GM21825 (cell line): ENCODE measurements around the gene ADAP1.
"Not testable (repeated sequence)": the region's sequence is repeated elsewhere in the genome, so short reads cannot be mapped to it uniquely, and the experiment has no call there.

Experiments used
- ATAC-seq: cut with Tn5 transposase; IDR thresholded peaks from one replicate; pipeline ENCODE4 v1.9.1; 2021; ENCODE audit warnings: mild to moderate bottlenecking, moderate library complexity; ENCODE audit not compliant: unreplicated experiment

Gene ADAP1, protein sequence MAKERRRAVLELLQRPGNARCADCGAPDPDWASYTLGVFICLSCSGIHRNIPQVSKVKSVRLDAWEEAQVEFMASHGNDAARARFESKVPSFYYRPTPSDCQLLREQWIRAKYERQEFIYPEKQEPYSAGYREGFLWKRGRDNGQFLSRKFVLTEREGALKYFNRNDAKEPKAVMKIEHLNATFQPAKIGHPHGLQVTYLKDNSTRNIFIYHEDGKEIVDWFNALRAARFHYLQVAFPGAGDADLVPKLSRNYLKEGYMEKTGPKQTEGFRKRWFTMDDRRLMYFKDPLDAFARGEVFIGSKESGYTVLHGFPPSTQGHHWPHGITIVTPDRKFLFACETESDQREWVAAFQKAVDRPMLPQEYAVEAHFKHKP

DNA sequence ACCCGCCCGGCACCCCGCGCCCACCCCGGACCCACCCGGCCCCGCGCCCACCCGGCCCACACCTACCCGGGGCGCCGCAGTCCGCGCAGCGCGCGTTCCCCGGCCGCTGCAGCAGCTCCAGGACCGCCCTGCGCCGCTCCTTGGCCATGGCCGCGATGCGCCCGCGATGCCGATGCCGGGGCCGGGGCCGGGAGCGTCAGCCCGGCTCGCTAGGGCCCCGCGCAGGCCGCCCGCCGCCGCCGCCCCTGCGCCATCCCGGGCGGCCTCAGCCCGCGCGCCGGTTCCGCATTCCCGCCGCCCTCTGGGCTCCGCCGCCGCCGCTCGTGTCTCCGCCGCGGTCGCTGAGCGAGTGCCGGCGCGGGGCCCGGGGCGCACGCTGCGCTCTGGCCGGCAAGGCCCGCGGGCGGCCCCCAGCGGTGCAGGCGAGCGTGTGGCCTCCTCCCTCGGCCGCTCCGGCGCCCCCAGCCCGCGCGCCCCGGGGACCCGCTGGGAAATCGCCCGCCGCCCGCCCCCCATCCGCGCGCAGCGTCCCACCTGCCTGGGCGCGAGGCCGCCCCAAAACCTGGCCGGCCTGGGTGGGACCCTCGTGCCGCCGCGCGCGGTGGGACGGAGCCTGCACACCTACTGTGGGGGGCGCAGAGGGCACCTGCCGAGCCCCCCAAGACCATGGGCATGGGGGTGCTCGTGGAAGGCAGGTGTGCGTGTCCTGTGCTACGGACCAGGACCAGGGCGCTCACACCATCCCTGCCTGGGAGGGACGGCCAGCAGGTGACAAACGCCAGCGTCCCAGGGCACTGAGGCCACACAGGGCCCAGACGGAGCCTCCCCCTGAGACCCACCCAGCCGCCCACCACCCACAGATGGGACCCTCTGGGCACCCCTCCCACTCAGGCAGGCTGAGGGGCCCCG, at the start of gene ADAP1:
TSS of gene ADAP1 (minus strand) at position 351 of the 909 bp plus-strand sequence. CDS start at position 148, 203 bp downstream.
- peak; percentile 42 for ATAC-seq

DNA sequence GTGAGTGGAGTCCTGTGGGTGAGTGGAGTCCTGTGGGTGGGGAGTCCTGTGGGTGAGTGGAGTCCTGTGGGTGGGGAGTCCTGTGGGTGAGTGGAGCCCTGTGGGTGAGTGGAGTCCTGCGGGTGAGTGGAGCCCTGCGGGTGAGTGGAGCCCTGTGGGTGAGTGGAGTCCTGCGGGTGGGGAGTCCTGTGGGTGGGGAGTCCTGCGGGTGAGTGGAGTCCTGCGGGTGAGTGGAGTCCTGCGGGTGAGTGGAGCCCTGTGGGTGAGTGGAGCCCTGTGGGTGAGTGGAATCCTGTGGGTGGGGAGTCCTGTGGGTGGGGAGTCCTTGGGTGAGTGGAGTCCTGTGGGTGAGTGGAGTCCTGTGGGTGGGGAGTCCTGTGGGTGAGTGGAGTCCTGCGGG, 48.0 kb upstream of the ADAP1 start:
- not testable (repeated sequence) for ATAC-seq

DNA sequence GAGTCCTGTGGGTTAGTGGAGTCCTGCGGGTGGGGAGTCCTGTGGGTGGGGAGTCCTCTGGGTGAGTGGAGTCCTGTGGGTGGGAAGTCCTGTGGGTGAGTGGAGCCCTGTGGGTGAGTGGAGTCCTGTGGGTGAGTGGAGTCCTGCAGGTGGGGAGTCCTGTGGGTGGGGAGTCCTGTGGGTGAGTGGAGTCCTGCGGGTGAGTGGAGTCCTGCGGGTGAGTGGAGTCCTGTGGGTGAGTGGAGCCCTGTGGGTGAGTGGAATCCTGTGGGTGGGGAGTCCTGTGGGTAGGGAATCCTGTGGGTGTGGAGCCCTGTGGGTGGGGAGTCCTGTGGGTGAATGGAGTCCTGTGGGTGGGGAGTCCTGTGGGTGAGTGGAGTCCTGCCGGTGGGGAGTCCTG, 47.5 kb upstream of the ADAP1 start:
- not testable (repeated sequence) for ATAC-seq

DNA sequence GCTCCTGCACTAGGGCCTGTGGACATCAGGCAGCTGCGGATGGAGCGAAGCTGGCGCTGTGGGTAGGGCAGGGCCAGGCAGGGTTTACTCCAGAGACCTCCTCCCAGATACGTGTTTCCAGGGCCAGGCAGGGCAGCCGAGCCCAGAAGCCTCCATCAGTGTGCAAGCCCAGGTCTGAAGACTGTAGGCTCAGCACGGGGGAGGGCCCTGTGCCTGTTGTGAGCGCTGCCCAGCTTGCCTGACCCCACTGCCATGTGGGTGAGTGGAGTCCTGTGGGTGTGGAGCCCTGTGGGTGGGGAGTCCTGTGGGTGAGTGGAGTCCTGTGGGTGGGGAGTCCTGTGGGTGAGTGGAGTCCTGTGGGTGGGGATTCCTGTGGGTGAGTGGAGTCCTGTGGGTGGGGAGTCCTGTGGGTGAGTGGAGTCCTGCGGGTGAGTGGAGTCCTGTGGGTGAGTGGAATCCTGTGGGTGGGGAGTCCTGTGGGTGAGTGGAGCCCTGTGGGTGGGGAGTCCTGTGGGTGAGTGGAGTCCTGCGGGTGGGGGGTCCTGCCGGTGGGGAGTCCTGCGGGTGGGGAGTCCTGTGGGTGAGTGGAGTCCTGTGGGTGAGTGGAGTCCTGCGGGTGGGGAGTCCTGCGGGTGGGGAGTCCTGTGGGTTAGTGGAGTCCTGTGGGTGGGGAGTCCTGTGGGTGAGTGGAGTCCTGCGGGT, 46.7 kb upstream of the ADAP1 start:
- not testable (repeated sequence) for ATAC-seq

DNA sequence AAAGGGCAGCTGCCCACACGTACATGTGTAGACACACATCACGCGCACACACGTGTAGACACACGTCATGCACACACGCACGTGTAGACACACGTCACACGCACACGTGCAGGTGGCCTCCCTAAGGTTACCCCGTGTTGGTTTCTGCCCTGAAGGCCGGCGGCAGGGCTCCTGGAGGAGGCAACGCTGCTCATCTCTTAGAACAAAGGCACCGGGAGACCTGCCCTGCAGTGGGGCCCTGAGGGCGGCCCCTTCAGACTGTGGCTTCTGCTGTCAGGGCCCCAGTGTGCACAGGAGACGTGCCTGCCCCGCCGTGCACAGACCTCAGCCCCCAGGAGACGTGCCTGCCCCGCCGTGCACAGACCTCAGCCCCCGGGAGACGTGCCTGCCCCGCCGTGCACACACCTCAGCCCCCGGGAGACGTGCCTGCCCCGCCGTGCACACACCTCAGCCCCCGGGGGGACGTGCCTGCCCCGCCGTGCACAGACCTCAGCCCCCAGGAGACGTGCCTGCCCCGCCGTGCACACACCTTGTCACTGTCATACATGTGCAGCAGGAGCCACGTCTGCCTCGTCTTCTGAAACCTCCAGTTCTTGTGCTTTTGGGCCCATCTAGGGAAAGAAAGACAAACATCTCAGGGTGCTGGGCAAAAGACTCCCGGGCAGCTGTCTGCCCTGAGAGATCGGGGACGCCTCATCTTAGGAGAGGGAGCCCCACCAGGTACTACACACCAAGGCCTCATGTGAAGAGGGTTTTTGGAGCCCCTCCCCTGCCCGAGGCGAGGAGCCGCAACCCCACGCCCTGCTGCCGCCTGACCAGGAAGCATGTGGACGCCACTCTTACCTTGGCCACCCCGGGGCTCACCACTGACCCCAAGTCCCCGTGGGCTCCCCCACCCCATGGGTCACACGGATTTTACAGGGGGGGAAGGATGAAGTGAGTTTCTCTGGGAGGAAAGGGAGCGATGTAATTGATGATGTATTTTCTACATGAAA, 45.8 kb upstream of the ADAP1 start:
- ATAC-seq, result no peak

DNA sequence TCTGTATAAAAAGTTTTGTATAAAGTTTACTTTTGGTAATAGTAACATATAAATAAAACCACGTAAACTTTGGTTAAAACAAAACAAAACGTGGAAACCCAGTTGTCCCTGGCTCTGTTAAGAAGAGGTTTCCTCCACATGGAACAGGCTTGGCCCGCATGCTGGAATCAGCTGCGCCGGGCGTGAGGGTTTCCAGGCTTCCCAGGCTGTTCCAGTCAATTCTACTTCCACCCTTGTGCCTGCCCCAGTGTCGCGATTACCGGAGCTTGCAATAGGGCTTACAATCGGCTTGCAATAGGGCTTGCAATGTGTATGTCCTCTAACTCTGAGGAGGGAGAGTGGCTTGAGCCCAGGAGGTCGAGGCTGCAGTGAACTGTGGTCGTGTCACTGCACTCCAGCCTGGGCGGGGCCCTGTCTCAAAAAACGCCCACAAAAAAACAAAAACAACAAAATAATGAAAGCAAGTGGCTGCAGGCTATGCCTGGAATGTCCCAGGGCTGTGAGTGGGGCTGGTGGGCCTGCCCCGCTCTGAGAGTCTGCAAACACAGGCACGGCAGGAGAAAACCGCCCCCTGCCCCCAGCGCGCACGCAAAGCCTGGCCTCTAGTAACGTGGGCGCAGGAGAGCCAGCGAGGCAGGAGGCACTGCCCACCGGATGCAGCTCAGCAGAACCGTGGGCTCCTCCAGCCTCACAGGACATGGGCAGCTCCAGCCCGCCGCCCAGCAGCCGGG, 44.8 kb upstream of the ADAP1 start:
- ATAC-seq, result no peak

DNA sequence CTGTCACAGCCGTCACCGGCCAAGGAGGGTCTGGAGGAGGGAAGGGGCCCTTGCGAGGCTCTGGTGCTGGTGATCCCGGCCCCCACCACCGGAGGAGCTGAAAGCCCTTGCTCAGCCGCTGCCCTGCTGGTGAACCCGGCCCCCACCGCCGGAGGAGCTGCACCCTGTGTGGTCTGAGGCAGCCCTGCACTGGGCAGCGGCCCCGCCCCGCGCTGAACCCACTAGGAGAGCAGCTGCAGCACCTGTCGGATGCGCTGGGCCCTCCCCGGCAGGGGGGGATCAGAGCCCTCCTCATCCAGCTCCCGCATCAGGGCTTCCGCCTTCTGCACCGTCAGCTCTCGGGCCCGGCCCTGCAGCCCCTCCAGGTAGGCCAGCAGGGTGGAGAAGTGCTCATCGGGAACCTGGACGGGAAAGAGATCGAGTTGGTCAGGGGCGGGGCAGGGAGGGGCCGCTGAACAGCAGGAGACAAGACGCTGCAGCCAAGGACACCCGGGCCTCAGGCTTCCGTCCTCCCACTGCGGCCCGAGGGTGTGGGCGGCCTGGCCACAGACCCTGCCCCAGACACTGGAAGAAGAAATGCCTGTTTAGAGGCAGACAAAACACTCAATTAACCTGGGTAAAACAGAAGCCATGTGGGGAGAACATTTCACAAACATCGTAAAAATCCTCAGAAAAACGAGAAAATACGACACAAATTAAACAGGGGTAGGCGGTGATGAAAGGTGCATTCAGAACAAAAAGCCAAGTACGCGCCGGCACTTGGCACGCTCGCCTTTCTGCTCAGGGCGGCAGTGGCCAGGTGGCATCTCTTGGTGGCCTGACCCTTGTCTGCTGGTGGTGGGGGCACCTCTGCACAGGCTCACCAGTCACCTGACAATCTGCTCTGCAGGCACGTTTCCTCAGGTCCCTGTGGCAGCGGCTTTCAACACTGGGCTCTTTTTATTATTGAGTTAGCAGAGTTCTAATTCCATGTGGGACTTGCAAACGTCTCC, 43.2 kb upstream of the ADAP1 start:
- no peak for ATAC-seq

DNA sequence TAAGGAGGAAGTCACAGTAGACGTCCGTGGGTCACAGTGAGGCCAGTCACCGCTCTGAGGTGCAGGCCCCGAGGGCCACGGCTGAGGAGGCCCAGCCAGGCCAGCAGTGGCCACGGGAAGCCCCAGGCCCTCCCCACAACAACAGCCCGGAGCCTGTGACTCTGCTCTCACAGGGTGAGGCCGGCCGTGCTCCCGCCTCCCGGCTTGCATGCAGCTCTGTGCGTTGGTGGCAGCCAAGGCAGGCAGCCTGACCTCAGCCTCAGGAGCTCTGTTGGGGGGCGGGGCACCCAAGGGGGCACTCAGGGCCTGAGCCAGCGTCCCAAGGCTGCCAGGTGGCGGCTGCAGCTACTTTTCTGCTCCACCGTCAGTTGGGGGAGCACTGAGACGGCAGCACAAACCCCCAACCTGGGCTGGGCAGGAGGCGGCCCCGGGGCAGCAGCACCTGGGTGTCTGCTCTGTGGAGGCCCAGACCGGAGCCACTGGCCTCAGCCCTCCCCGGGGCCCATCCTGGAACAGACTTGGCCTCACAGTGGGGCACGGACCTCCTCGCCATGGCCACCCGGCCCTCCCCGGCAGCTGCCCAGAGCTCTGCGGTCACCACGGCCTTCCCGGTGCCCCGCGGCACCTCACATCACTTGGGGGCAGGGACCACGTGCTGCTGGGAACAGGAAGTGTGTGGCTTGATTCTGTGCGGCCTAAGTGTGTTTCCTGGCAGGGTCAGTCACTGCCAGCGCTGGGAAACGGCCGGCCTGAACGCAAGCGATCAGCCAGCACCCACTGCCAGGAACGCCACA, 41.8 kb upstream of the ADAP1 start:
- ATAC-seq, result no peak

DNA sequence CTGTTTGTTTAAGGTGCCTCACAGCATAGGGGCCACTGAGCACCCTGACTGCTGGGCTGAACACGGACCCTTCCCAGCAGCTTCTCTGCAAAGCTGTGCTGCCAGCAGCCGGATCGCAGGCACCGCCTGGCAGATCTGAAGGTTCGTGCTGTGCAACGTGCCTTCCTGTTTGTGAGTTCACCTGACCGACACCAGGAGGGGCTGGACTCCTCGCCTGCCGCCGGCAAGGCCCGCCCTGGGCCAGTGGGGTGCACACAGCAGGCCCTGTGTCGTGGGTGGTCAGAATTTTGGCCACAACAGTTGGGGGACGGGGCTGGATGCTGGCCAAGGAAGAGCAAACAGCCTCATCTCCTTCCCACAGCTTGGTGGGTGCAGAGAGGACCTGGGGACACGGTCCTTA, 41.1 kb upstream of the ADAP1 start:
- ATAC-seq, result no peak

DNA sequence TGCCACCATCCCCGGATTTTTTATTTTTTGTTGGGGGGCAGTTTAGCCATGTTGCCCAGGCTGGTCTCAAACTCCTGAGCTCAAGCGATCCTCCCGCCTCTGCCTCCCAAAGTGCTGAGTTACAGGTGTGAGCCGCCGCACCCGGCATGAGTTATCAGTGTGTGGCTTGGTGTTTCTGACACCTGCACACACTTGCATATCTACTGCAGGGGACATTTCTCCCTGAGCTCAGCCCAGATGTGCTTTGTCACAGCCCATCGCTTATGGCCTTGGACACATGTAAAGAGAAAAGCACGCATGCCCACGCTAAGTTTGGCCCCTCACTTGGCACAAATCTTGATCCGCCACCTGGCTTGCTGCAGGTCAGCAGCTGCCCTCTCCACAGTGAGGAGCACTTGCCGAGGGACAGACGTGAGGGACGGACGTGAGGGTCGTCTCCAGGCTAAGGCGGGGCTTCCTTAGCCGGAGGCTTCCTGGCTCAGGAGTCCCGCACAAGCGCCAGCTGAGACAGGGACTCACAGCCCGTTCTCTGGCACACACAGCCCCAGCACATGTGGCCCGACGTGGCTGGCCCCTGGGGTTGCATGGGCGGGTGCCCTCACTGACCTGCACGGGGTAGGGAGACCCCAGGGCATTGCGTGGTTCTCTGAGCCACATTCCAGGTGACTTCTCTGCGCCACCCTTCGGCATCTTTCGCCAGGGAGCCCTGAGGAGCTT, 40.3 kb upstream of the ADAP1 start:
- no peak for ATAC-seq

DNA sequence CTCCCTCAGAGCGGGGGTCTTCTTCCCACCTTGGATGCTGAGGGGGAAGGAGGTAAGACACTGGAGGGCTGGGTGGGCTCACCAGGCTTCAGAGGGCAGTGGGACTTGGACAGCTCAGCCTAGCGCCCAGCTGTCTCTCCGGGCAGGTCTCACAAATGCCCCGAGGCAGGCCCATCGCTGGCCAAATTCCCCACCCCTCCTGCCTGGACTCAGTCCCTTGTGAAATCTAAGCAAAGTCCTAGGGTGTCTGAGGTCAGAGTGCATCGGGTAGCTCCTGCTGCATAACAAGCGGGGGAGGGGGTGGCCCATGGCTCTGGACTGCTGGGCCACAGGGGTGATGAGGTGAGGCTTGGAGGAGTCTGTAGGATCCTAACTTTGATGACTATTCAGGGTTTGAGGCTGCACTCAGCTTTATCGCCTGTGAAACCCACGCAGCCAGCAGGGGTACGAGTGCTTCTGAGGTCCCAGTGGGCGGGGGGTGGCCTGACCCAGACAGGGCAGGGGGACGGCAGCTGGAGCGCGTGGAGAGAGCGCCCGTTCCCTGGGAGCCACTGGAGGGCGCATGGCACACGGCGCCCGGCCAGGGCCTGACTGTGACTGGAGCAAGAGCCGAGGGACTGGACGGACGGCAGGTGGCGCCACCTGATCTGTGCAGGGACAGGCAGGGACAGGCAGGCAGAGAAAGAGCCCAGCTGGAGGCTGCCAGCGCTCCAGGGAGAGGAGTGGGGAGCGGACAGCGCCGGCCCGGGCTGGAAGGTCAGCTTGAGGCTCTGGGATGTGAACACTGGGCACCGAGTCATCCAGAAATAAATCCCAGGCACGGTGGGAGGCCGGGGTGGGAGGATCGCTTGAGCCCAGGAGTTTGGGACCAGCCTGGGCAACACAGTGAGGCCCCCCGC, 38.5 kb upstream of the ADAP1 start:
- peak; percentile 80 for ATAC-seq

DNA sequence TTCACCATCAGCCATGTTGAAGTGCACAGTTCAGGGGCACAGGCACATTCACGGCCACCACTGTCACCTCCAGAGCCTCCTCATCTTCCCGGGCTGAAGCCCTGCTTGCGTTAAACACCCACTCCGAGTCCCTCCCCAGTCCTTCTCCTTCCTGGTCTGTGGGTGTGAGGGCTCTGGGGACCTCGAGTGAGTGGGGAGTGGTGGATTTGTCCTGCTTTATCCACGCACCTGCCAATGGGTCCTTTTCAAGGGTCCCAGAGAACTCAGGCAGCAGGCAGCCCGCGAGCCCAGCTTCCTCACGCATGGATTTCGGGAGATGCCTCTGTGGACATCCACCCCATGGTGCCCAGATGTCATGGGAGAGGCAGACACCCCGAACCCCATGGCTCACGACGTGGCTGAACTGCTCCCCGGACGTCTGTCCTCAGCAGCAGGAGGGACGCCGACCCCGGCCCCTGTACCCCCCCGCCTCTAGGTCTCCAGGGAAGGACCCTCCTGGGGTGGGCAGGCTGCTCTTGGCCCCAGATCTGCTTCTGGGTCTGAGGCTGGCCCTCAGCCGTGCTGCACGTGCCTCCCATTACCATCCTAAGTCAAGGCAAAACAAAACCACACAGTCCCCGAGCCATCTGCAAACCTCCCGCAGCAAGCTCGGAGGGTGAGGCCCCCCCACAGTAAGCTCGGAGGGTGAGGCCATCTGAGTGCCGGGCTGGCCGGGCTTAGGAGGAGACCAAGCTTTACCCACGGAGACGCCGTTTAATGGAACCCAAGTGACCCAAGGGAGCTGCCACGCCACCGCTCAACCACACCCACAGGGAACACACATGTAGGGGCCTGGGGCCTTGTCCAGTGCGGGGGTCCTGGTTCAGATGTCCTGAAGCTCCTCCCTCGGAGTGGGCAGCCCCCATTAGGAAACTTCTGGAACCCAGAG, 37.5 kb upstream of the ADAP1 start:
- no peak for ATAC-seq

DNA sequence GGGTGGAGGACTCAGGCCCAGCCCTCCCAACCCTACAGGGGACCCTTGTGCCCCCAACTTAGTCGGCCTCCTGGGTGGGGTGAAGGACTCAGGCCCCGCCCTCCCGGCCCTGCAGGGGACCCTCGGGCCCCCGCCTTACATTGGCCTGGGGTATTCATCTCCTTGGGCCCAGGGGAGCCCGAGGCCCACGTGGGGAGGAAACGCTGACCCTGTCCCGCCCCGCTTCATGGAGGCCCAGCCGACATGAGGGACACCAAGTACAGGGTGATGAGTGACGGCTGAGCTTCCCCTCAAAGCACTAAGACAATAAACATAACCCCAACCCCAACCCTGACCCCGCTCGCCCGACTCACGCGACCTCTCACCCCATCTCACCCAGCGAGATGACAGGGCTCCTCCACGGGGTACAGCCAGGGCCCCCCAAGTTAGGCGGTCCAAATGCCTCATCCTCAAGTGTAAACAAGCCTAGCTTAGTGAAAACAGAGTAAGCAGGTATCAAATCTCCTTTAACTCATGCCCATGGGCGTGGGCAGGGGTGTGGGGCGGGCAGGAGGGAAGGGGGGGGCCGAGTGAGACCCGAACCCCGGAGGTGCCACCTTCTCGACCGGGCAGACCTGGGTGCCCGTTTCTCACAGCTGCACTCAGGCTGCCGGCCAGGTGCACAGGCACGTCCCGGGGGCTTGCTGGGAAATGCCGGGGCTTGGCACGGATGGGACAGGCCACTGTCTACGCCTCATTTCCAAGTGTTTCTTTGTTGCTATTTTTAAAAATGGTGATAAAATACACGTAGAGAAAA, 36.7 kb upstream of the ADAP1 start:
- ATAC-seq, result no peak

DNA sequence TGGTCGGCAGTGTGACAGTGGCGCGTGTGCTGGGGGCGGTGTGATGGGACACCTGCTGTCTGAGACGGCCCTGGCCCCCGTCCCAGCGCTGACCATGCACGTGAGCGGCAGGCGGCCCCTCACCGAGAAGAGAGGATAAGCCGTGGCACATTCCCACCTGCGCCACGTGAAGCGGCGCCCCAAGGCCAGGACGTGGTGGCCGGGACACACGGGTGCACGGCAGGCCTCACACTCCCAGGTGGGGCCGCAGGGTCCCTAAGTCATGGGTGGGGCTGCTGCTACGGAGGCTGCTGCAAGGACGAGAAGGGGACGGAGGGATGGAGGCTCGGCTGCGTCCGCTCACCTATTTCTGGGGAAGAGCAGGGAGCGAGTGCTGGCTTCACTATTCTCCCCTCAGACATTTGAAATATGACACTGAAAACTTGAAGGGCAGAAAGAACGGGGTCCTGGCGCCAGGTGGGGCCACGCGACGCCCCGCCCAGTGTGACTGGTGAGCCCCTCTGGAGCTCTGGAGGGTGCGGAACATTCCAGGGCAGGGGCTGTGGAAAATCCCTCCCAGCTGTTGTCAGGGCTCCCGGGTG, 36.0 kb upstream of the ADAP1 start:
- no peak for ATAC-seq
